ENCODE results near the gene DUSP15. TPM values are rescaled to one million over a fixed set of nuclear protein-coding genes. Genes with fewer than 3 reads are reported as not detected.
A peak's percentile ranks its signal among the peaks of the same experiment; 100 is the strongest.

The DUSP15 gene
- total and polyA plus RNA-seq, 2 of the 8 experiments (the other 6 are each of a cell fraction or from before 2014, with no cell fraction given): 0.91 to 3.2 TPM

DNA sequence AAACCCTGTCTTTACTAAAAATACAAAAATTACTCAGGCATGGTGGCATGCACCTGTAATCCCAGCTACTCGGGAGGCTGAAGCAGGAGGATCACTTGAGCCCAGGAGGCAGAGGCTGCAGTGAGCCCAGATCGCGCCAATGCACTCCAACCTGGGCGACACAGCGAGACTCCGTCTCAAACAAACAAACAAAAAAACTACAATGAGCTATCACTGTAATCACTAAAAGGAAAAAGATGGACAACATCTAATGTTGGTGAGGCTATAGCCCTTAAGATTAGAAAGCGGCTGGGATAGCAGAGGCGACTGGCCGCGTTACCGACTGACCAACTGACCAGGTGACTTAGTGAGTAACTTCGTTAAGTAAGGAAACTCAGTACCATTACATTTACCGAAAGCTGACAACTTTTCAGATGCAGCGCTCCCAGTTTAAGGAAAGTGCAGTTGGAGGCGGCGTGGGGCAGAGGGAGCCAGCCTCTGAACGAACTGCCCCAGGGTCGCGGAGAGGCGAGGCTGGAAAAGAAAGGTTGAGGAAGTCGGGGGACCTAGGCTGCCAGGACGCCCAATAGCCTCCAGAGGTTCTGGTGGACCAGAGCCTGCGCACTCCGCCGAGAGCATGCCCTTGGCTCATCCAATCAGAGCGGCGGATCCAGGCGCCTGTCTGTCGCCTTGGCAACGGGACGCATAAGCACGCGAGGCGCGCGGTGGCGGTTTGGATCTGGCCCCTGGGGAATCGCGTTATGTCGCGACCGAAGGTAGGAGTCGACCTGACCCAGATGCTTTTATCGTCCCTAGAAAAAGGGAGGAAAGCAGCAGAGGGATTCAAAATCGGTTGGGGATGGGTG is 9.0 kb upstream of the DUSP15 start:
- Histone ChIP-seq H4K8ac (ENCODE audit: extremely low read depth, insufficient read depth, low read length) (no peak overlapping the region), H2BK20ac (ENCODE audit: low read length) (no peak overlapping the region), H3K23ac (ENCODE audit: insufficient read length) (no peak overlapping the region), H4K20me1 (replicated peaks in 1 of 2; ENCODE audit: control insufficient read depth in 1 of 2, insufficient read depth in 2 of 2, low read length in 2 of 2) (no peaks in the 10 kb centered on the region), H3K36me3 (ENCODE audit: control insufficient read depth in 2 of 4, insufficient read depth in 4 of 4, low read length in 3 of 4) (no peaks in the 10 kb centered on the region), H3K9ac (replicated peaks in 1 of 4; ENCODE audit: extremely low read depth in 1 of 4, low read depth in 3 of 4, low read length in 3 of 4) (peak overlapping the region in 3 of 4 experiments; percentile 27 to 66 (median 52); a peak in 5 of 7 replicates), H3K79me1 (ENCODE audit: low read depth, low read length) (no peaks in the 10 kb centered on the region), H2AK5ac (ENCODE audit: low read depth, low read length) (no peak overlapping the region), H3K9me3 (ENCODE audit: insufficient read depth in 2 of 2, low read depth in 1 of 2, low read length in 1 of 2) (no peaks in the 10 kb centered on the region), H3K18ac (ENCODE audit: extremely low read depth, low read length) (no peak overlapping the region), H3K4me3 (ENCODE audit: extremely low read depth in 1 of 4, insufficient read depth in 2 of 4, low read depth in 3 of 4, low read length in 4 of 4) (peak overlapping the region; percentile 58 to 75 (median 71)), H3K14ac (ENCODE audit: insufficient read length) (no peak overlapping the region), H3K27me3 (replicated peaks in 1 of 4; ENCODE audit: control insufficient read depth in 3 of 4, extremely low read depth in 1 of 4, insufficient read depth in 3 of 4, low read length in 3 of 4) (peaks cover 0 to 3% (median 0%) of the 10 kb centered on the region in 4 experiments; a peak in 3 of 7 replicates), H3K23me2 (ENCODE audit: low read depth, low read length) (peaks cover 7% of the 10 kb centered on the region; the same call in 1 of the 2 replicates), H3K27ac (ENCODE audit: low read depth, low read length) (no peak overlapping the region), H3K79me2 (ENCODE audit: control insufficient read depth in 1 of 2, insufficient read depth in 2 of 2, low read length in 2 of 2) (no peaks in the 10 kb centered on the region), H4K91ac (replicated peaks; ENCODE audit: insufficient read length, low read length) (no peak overlapping the region), H3K4me1 (replicated peaks in 1 of 4; ENCODE audit: control insufficient read depth in 3 of 4, insufficient read depth in 4 of 4, low read length in 3 of 4) (peaks cover 0 to 3% (median 0%) of the 10 kb centered on the region in 4 experiments; a peak in 1 of 7 replicates), H4K5ac (ENCODE audit: insufficient read length, low read depth, low read length) (peak overlapping the region; percentile 8), H2AFZ (ENCODE audit: low read length) (peak overlapping the region; percentile 65; the same call in 1 of the 2 replicates), H2BK12ac (ENCODE audit: low read depth, low read length) (no peak overlapping the region), H2BK5ac (ENCODE audit: low read depth, low read length) (no peak overlapping the region), H3K4ac (replicated peaks; ENCODE audit: insufficient read length, low read depth, low read length) (no peak overlapping the region), H3K4me2 (ENCODE audit: insufficient read depth in 1 of 2, low read depth in 2 of 2, low read length in 2 of 2) (peak overlapping the region; percentile 98 to 99), H2BK15ac (ENCODE audit: low read length) (no peak overlapping the region), H3K56ac (replicated peaks; ENCODE audit: insufficient read length, low read depth, low read length) (peak overlapping the region; percentile 43), H2BK120ac (replicated peaks; ENCODE audit: low read depth, low read length) (no peak overlapping the region)
- FAIRE-seq: no peak
- WGBS, 2 experiments (ENCODE audit: extremely low coverage in 1 of 2, insufficient coverage in 1 of 2, insufficient read length in 1 of 2, insufficient replicate concordance in 2 of 2, low coverage in 1 of 2, low lambda C conversion rate in 2 of 2, missing lambda C conversion rate in 1 of 2): 12% methylated on average over 44 of the region's 45 CpGs; no CpG with 5 or more reads in 1 of the 2 experiments
- ChIA-PET CTCF (ENCODE audit: partially characterized antibody) (interaction anchor here (0.6 to 4.2 kb wide), 14 partner anchors 21 to 506 kb away, joined by 3 to 18 read pairs (median 3); partner anchors contain the start of gene PDRG1), POLR2A (ENCODE audit: partially characterized antibody) (interaction anchor here (0.7 to 1.7 kb wide), 5 partner anchors 9 to 72 kb away, joined by 3 to 4 read pairs (median 3); partner anchors contain the start of genes DUSP15, PDRG1 and TTLL9)
- DNase-seq (ENCODE audit: low read depth in 1 of 2, low spot score in 2 of 2): peak; percentile 91 to 94
- TF ChIP-seq SIX5 (IDR thresholded peaks at IDR 0.05; ENCODE audit: low read depth, low read length) (no peak), RAD21 (IDR thresholded peaks at IDR 0.05 in 1 of 2, conservative IDR thresholded peaks at IDR 0.05 in 1 of 2; ENCODE audit: low read depth in 2 of 2, low read length in 2 of 2) (peak; percentile 48 to 59; a peak in 3 of 4 replicates), FOSL1 (IDR thresholded peaks at IDR 0.05; ENCODE audit: insufficient read depth, low read depth, low read length) (no peak), ASH2L (IDR thresholded peaks at IDR 0.05; ENCODE audit: low read length) (no peak), CBX8 (IDR thresholded peaks at IDR 0.05; ENCODE audit: borderline replicate concordance, low read depth, low read length) (no peak), EP300 (IDR thresholded peaks at IDR 0.05; ENCODE audit: borderline replicate concordance in 1 of 2, low read depth in 2 of 2, low read length in 2 of 2) (peak in 1 of 2 experiments; percentile 45; a peak in 1 of 3 replicates), SRF (IDR thresholded peaks at IDR 0.05; ENCODE audit: low read depth, low read length) (no peak), JUND (IDR thresholded peaks at IDR 0.05; ENCODE audit: low read length) (no peak)
- TF ChIP-seq, protein P1, sequence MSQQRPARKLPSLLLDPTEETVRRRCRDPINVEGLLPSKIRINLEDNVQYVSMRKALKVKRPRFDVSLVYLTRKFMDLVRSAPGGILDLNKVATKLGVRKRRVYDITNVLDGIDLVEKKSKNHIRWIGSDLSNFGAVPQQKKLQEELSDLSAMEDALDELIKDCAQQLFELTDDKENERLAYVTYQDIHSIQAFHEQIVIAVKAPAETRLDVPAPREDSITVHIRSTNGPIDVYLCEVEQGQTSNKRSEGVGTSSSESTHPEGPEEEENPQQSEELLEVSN (IDR thresholded peaks at IDR 0.05): no peak

All from H1 (cell line).